ENCODE measurements around the gene TOMM70.
"Not testable (repeated sequence)": the region's sequence is repeated elsewhere in the genome, so short reads cannot be mapped to it uniquely, and the experiment has no call there.

Gene TOMM70

GRCh38 chr3:100368441-100368840 lies 32.4 kb downstream of the TOMM70 start:
- Mint-ChIP-seq H3K4me1 (ENCODE audit: low read depth) (no peaks in the 10 kb centered on the region), H3K27ac (no peak overlapping the region), H3K36me3 (ENCODE audit: low read depth) (peaks cover 66% of the 10 kb centered on the region)

DNA sequence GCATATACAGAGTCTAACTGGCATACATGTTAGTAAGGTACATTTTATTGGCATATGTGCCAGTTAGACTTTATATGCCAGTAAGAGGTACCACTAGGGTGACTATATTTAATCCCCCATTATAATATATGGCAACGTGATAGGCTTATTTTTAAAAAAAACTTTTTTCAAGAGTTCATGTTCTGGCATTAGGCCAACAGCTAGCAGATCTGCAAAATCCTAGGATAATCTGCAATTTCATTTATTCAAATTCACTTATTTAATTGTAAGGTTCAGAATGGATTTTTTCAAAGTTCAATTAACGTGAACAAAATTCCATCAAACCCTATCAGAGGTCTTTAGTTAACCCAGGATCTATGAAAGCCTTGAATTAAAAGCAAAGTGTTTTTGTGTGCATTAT lies 34.5 kb downstream of the TOMM70 start:
- Mint-ChIP-seq H3K27me3 (no peaks in the 10 kb centered on the region), H3K36me3 (ENCODE audit: low read depth) (peaks cover 73% of the 10 kb centered on the region), H3K4me3 (no peak overlapping the region), H3K4me1 (ENCODE audit: low read depth) (no peaks in the 10 kb centered on the region), H3K27ac (no peak overlapping the region), H3K9me3 (peaks cover 8% of the 10 kb centered on the region)
- intact Hi-C loops (cut with micrococcal nuclease), result loop anchor here (10.0 kb wide), 1 partner anchor 62 kb away; no protein-coding TSS in a partner anchor

More at GRCh38 chr3:100368441-100368840, 32.4 kb downstream of the TOMM70 start:
- intact Hi-C loops (cut with micrococcal nuclease), result loop anchor here (10.0 kb wide), 1 partner anchor 64 kb away; no protein-coding TSS in a partner anchor
- Mint-ChIP-seq H3K27me3 (no peaks in the 10 kb centered on the region), H3K9me3 (no peaks in the 10 kb centered on the region), H3K4me3 (no peak overlapping the region)

- no peak overlapping the region for H3K4me3 Mint-ChIP-seq
- intact Hi-C loops (cut with micrococcal nuclease), result loop anchor here (10.0 kb wide), 1 partner anchor 60 kb away; no protein-coding TSS in a partner anchor
- no peak overlapping the region for H3K27ac Mint-ChIP-seq
- H3K36me3 Mint-ChIP-seq (ENCODE audit: low read depth), result peaks cover 74% of the 10 kb centered on the region
- H3K27me3 Mint-ChIP-seq, result no peaks in the 10 kb centered on the region
- H3K4me1 Mint-ChIP-seq (ENCODE audit: low read depth), result no peaks in the 10 kb centered on the region
- H3K9me3 Mint-ChIP-seq, result peaks cover 8% of the 10 kb centered on the region
Measured at GRCh38 chr3:100364421-100364820, 36.5 kb downstream of the TOMM70 start.

- intact Hi-C loops (cut with micrococcal nuclease), result loop anchor here (10.0 kb wide), 1 partner anchor 57 kb away; no protein-coding TSS in a partner anchor
- Mint-ChIP-seq H3K36me3 (ENCODE audit: low read depth) (peaks cover 79% of the 10 kb centered on the region), H3K27ac (no peak overlapping the region), H3K4me3 (no peak overlapping the region), H3K4me1 (ENCODE audit: low read depth) (no peaks in the 10 kb centered on the region), H3K27me3 (no peaks in the 10 kb centered on the region), H3K9me3 (peaks cover 8% of the 10 kb centered on the region)
Measured at GRCh38 chr3:100361897-100362296, 39.0 kb downstream of the TOMM70 start.

DNA sequence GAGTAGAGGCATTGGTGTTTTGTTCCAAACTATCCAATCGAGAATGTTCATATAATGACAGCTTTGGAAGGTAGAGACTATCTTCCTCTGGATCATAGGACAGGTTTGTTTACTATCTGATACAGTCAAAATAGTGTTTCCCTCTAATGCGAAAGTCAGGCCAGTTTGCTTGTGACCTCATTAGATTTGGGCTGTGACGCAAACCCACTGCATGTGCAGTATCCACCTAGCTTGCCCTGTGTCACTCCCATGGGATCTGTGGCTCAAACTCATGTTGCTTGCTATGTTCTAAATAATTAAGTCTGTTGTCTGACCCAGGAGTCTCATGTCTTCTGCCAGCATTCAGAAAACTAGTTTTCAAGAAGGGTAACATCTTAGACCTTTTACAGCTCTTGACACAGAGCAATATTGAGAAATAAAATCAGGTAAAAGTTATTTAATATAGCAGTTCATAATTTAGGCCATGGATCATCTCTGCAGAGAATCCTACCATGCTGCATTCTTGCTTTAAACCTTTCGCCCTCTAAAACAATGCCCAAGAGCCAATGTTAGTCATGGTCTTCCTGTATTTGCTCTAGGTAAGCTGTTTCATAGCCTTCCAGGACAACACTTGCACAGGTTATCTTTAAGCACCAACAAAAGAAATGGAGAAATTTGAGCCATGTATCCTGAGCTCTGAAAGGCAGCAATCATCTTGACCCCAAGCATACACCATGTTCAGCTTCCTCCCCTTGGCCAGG lies 40.0 kb downstream of the TOMM70 start:
- Mint-ChIP-seq H3K4me3 (no peak overlapping the region), H3K4me1 (ENCODE audit: low read depth) (no peaks in the 10 kb centered on the region), H3K9me3 (peaks cover 8% of the 10 kb centered on the region), H3K36me3 (ENCODE audit: low read depth) (peaks cover 81% of the 10 kb centered on the region), H3K27ac (no peak overlapping the region), H3K27me3 (no peaks in the 10 kb centered on the region)
- intact Hi-C loops (cut with micrococcal nuclease), result loop anchor here (10.0 kb wide), 1 partner anchor 56 kb away; no protein-coding TSS in a partner anchor

GRCh38 chr3:100359035-100359434 lies 41.9 kb downstream of the TOMM70 start:
- peaks cover 81% of the 10 kb centered on the region for H3K36me3 Mint-ChIP-seq (ENCODE audit: low read depth)
- no peaks in the 10 kb centered on the region for H3K27me3 Mint-ChIP-seq
- intact Hi-C loops (cut with micrococcal nuclease), result no loop called here

DNA sequence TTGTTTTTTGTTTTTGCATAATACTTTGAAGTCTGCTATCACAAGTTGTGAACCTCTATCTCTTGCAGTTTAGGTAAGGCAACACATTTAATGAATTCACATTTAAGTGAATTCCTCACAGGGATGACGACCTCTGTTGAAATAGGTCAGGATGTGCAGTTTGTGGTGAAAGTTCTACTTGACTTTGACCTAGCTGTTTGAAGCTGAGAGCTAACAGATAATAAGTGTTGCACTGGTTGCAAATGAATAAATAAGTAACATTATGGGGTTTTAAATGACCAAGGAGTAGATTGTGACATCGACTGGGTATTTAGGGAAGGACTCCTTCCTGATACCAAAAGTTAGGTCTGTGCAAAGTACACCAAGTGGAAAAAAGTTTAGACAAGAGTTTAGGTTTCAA lies 42.5 kb downstream of the TOMM70 start:
- Mint-ChIP-seq H3K27me3 (no peaks in the 10 kb centered on the region), H3K4me3 (no peak overlapping the region), H3K9me3 (peaks cover 8% of the 10 kb centered on the region), H3K36me3 (ENCODE audit: low read depth) (peaks cover 81% of the 10 kb centered on the region), H3K4me1 (ENCODE audit: low read depth) (no peaks in the 10 kb centered on the region), H3K27ac (no peak overlapping the region)
- intact Hi-C loops (cut with micrococcal nuclease), result no loop called here

More at GRCh38 chr3:100359035-100359434, 41.9 kb downstream of the TOMM70 start:
- no peak overlapping the region for H3K4me3 Mint-ChIP-seq
- H3K9me3 Mint-ChIP-seq, result peaks cover 8% of the 10 kb centered on the region
- no peak overlapping the region for H3K27ac Mint-ChIP-seq
- H3K4me1 Mint-ChIP-seq (ENCODE audit: low read depth), result no peaks in the 10 kb centered on the region

DNA sequence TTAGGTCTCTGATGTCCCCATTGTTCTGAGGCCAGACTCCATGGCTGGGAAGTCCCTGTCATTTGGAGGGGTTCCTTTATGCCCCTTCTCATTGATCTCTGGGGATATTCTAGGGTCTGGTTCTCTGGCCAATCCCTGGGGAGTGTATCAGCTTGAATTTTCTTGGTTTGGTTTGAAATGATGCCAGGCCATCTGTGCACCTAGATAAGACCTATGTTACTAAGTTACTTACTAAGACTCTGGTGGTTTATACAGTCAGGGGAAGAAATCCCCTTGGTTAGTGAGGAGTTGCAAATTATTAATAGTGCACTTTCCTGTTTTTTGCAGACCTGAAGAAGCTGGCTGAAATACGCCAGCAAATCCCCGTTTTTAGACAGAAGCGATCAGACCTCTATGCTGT lies 46.0 kb downstream of the TOMM70 start:
- Mint-ChIP-seq H3K27ac (no peak overlapping the region), H3K4me1 (ENCODE audit: low read depth) (no peaks in the 10 kb centered on the region), H3K27me3 (no peaks in the 10 kb centered on the region), H3K36me3 (ENCODE audit: low read depth) (peaks cover 83% of the 10 kb centered on the region), H3K4me3 (no peak overlapping the region), H3K9me3 (no peaks in the 10 kb centered on the region)
- intact Hi-C loops (cut with micrococcal nuclease), result no loop called here

GRCh38 chr3:100352296-100353231 lies 48.3 kb downstream of the TOMM70 start:
- Mint-ChIP-seq H3K36me3 (ENCODE audit: low read depth) (peaks cover 88% of the 10 kb centered on the region), H3K27me3 (no peaks in the 10 kb centered on the region), H3K4me3 (no peak overlapping the region), H3K27ac (no peak overlapping the region), H3K4me1 (ENCODE audit: low read depth) (no peaks in the 10 kb centered on the region), H3K9me3 (no peaks in the 10 kb centered on the region)
- intact Hi-C loops (cut with micrococcal nuclease), result no loop called here

GRCh38 chr3:100351770-100352169 lies 49.1 kb downstream of the TOMM70 start:
- H3K36me3 Mint-ChIP-seq (ENCODE audit: low read depth), result peaks cover 92% of the 10 kb centered on the region
- H3K9me3 Mint-ChIP-seq; H3K4me3 Mint-ChIP-seq; H3K4me1 Mint-ChIP-seq (ENCODE audit: low read depth); intact Hi-C loops (cut with micrococcal nuclease); H3K27me3 Mint-ChIP-seq; H3K27ac Mint-ChIP-seq: not testable (repeated sequence)

DNA sequence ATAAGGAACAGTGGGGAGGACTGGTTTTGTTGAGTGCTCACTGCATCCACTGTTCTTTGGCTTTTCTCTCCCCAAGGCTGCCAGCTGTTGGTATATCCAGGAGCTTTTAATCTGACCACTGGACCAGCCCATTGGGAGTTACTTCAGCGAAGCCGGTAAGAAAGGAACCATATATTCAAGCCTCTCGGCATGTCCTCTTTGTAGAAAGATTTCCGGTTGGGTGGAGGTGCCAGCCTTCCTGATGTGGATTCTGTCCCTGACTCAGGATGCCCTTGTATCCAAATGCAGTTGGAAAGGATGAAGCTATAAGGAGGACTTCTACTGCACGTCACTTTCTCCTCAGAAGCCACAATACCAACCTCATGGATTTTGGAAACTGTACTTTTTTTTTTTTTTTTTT lies 52.2 kb downstream of the TOMM70 start:
- intact Hi-C loops (cut with micrococcal nuclease), result no loop called here
- no peak overlapping the region for H3K27ac Mint-ChIP-seq
- H3K36me3 Mint-ChIP-seq (ENCODE audit: low read depth), result peaks cover 95% of the 10 kb centered on the region
- H3K4me1 Mint-ChIP-seq (ENCODE audit: low read depth), result no peaks in the 10 kb centered on the region
- H3K9me3 Mint-ChIP-seq, result no peaks in the 10 kb centered on the region
- no peak overlapping the region for H3K4me3 Mint-ChIP-seq
- no peaks in the 10 kb centered on the region for H3K27me3 Mint-ChIP-seq

DNA sequence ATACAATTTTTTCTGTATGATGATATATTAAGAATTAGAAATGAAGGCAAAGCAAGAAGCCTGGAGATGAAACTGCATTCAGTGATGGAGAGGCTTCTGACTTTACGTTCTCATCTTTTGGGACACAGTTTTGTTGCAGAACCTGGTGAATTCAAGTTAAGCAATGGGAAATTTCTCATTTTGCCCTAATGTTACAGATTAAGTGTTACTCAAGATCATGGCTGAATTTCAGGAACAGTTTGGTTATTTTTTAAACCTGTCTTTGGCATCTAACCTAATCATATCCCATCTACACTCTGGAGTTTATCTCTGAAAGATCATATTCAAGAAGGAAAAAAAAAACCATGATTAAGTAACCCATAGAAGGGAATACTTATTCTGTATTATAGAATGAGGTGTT lies 60.4 kb downstream of the TOMM70 start:
- Mint-ChIP-seq H3K4me1 (ENCODE audit: low read depth) (peaks cover 9% of the 10 kb centered on the region), H3K4me3 (no peak overlapping the region), H3K27me3 (no peaks in the 10 kb centered on the region), H3K36me3 (ENCODE audit: low read depth) (peaks cover 68% of the 10 kb centered on the region), H3K27ac (no peak overlapping the region), H3K9me3 (no peaks in the 10 kb centered on the region)
- intact Hi-C loops (cut with micrococcal nuclease), result no loop called here

GRCh38 chr3:100339786-100340185 lies 61.1 kb downstream of the TOMM70 start:
- Mint-ChIP-seq H3K4me1 (ENCODE audit: low read depth) (peaks cover 15% of the 10 kb centered on the region), H3K4me3 (no peak overlapping the region), H3K27me3 (no peaks in the 10 kb centered on the region), H3K9me3 (no peaks in the 10 kb centered on the region), H3K36me3 (ENCODE audit: low read depth) (peaks cover 61% of the 10 kb centered on the region), H3K27ac (no peak overlapping the region)
- intact Hi-C loops (cut with micrococcal nuclease), result loop anchor here (10.0 kb wide), 1 partner anchor 155 kb away; the partner anchor contains the start of gene TMEM45A

DNA sequence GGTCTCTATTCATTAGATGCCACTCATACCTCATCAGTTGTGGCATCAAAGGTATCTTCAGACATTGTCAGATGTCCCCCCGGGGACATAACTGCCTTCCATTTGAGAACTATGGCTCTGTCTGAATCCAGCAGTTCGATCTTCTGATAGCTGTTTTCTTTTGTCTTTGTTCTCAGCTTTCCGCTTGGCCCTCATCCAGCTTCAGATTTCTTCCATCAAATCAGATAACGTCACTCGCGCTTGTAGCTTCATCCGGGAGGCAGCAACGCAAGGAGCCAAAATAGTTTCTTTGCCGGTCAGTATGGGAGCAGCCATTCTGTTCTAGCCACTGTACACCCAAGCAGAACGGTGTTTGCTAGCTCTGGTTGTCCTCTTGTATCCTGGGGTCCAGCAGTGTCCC lies 62.0 kb downstream of the TOMM70 start:
- intact Hi-C loops (cut with micrococcal nuclease), result loop anchor here (10.0 kb wide), 1 partner anchor 156 kb away; the partner anchor contains the start of gene TMEM45A
- peaks cover 52% of the 10 kb centered on the region for H3K36me3 Mint-ChIP-seq (ENCODE audit: low read depth)
- no peak overlapping the region for H3K27ac Mint-ChIP-seq
- H3K27me3 Mint-ChIP-seq, result no peaks in the 10 kb centered on the region
- H3K4me3 Mint-ChIP-seq, result no peak overlapping the region
- no peaks in the 10 kb centered on the region for H3K9me3 Mint-ChIP-seq
- peaks cover 18% of the 10 kb centered on the region for H3K4me1 Mint-ChIP-seq (ENCODE audit: low read depth)

Data from dendritic cell treated with granulocyte-macrophage colony-stimulating factor and Interleukin-4, amounts not matched to agents 40 ng/mL and 50 ng/mL, for 4 days (primary cell).